Measurements from ENCODE around the gene COL25A1. TPM values are rescaled to one million over a fixed set of nuclear protein-coding genes. Genes with fewer than 3 reads are reported as not detected.
"Not testable (repeated sequence)": the region's sequence is repeated elsewhere in the genome, so short reads cannot be mapped to it uniquely, and the experiment has no call there.

Gene COL25A1
- total RNA-seq, 1 experiment from 2014 or later, result not detected

DNA sequence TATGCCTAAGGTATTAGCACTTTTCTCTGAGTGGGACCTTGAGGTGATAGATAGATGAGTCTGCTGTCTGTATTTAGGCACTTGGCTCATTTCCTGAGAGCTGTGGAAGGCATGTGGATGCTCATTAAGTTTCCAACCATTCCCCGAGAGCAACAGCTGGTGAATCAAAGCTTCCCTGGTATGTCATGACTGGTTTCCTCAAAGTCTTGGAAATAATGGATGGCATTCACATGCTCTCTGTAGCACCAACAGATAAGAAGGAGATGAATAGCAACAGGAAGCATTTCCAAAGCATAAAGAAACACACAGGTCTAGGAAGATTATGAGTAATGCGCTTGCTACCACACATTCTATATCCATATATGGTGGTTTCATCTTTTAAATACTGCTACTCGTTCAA is 421.3 kb downstream of the COL25A1 start:
- H3K4me3 Mint-ChIP-seq (ENCODE audit: low read depth, unreplicated experiment), result no peak overlapping the region

DNA sequence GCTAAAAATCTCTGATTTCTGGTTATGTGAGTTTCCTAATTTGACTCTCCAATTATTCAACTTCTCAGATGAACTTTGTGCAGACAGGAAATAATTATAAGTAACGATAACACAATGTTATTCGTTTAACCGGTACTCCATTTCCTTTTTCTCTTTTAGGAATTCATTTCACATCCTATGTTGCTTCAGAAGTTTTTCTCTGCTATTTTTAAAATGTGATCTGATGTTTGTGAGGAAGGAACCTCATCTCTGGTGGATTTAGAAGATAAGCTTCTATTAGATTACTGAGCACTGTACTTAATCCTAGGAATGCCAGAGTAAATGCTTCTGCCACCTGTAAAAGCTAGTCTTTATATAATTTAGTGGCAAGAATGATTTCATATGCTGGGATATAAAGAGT is 423.7 kb downstream of the COL25A1 start:
- Mint-ChIP-seq H3K9me3 (ENCODE audit: low read depth, unreplicated experiment) (no peaks in the 10 kb centered on the region), H3K4me1 (ENCODE audit: low read depth, unreplicated experiment) (no peaks in the 10 kb centered on the region), H3K27ac (ENCODE audit: unreplicated experiment) (no peak overlapping the region), H3K4me3 (ENCODE audit: low read depth, unreplicated experiment) (no peak overlapping the region), H3K27me3 (ENCODE audit: unreplicated experiment) (no peaks in the 10 kb centered on the region), H3K36me3 (ENCODE audit: insufficient read depth, unreplicated experiment) (no peaks in the 10 kb centered on the region)
- TF ChIP-seq, protein P1, sequence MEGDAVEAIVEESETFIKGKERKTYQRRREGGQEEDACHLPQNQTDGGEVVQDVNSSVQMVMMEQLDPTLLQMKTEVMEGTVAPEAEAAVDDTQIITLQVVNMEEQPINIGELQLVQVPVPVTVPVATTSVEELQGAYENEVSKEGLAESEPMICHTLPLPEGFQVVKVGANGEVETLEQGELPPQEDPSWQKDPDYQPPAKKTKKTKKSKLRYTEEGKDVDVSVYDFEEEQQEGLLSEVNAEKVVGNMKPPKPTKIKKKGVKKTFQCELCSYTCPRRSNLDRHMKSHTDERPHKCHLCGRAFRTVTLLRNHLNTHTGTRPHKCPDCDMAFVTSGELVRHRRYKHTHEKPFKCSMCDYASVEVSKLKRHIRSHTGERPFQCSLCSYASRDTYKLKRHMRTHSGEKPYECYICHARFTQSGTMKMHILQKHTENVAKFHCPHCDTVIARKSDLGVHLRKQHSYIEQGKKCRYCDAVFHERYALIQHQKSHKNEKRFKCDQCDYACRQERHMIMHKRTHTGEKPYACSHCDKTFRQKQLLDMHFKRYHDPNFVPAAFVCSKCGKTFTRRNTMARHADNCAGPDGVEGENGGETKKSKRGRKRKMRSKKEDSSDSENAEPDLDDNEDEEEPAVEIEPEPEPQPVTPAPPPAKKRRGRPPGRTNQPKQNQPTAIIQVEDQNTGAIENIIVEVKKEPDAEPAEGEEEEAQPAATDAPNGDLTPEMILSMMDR (IDR thresholded peaks at IDR 0.05; ENCODE audit: unreplicated experiment), result no peak
- DNase-seq, result no peak
- intact Hi-C loops (cut with micrococcal nuclease; ENCODE audit: unreplicated experiment), result no loop called here
- BruUV-seq (replicated peaks), result no TSS peak
- CTCF ChIA-PET, result no interaction called here

More for the DNA sequence above, 421.3 kb downstream of the COL25A1 start:
- Mint-ChIP-seq H3K36me3 (ENCODE audit: insufficient read depth, unreplicated experiment) (no peaks in the 10 kb centered on the region), H3K27me3 (ENCODE audit: unreplicated experiment) (no peaks in the 10 kb centered on the region), H3K9me3 (ENCODE audit: low read depth, unreplicated experiment) (no peaks in the 10 kb centered on the region), H3K4me1 (ENCODE audit: low read depth, unreplicated experiment) (no peaks in the 10 kb centered on the region), H3K27ac (ENCODE audit: unreplicated experiment) (no peak overlapping the region)
- no peak for DNase-seq
- intact Hi-C loops (cut with micrococcal nuclease; ENCODE audit: unreplicated experiment), result no loop called here
- TF ChIP-seq, protein P1 (IDR thresholded peaks at IDR 0.05; ENCODE audit: unreplicated experiment), result no peak
- no TSS peak for BruUV-seq (replicated peaks)
- CTCF ChIA-PET, result no interaction called here

DNA sequence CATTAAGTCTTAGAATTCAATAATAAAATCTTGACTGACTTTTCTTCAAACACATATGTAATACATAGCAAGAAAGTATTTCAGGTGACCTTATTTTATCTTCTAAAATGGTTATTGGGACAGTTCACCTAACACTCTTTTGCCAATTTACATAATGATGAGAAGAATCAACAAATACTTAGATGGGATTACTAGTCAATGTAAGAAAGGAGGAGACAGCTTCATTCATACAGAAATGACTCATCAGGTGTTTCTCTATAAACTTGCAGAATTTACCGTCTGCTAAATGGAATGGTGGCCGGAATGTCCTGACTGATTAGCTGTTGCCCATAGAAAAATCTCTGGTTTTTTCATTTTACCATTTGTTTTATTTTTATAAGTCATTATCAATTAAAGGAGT is 424.6 kb downstream of the COL25A1 start:
- Mint-ChIP-seq H3K27me3 (ENCODE audit: unreplicated experiment) (no peaks in the 10 kb centered on the region), H3K27ac (ENCODE audit: unreplicated experiment) (no peak overlapping the region), H3K4me1 (ENCODE audit: low read depth, unreplicated experiment) (no peaks in the 10 kb centered on the region), H3K36me3 (ENCODE audit: insufficient read depth, unreplicated experiment) (no peaks in the 10 kb centered on the region), H3K4me3 (ENCODE audit: low read depth, unreplicated experiment) (no peak overlapping the region), H3K9me3 (ENCODE audit: low read depth, unreplicated experiment) (no peaks in the 10 kb centered on the region)
- no peak for DNase-seq
- intact Hi-C loops (cut with micrococcal nuclease; ENCODE audit: unreplicated experiment), result no loop called here
- BruUV-seq (replicated peaks), result no TSS peak
- TF ChIP-seq, protein P1 (IDR thresholded peaks at IDR 0.05; ENCODE audit: unreplicated experiment), result no peak
- CTCF ChIA-PET, result no interaction called here

DNA sequence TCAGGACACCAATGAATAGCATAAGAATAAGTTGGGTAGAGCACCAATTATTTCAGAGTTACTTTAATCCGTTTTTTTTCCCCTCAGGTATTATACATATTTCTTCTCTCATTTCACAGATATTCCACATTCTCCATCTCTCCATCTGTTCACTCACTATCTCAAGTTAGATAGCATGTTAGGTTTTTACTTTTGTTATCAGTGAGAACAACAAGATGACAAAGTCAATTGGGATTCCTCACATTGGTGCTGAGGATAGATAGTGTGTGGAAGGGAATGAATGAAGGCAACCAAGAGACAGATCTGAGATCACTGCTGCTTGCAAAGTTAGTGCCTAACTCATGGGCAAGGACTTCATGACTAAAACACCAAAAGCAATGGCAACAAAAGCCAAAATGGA is 427.7 kb downstream of the COL25A1 start:
- Mint-ChIP-seq H3K27ac (ENCODE audit: unreplicated experiment) (no peak overlapping the region), H3K36me3 (ENCODE audit: insufficient read depth, unreplicated experiment) (no peaks in the 10 kb centered on the region), H3K4me3 (ENCODE audit: low read depth, unreplicated experiment) (no peak overlapping the region), H3K4me1 (ENCODE audit: low read depth, unreplicated experiment) (no peaks in the 10 kb centered on the region), H3K27me3 (ENCODE audit: unreplicated experiment) (no peaks in the 10 kb centered on the region), H3K9me3 (ENCODE audit: low read depth, unreplicated experiment) (no peaks in the 10 kb centered on the region)
- intact Hi-C loops (cut with micrococcal nuclease; ENCODE audit: unreplicated experiment), result no loop called here
- CTCF ChIA-PET, result no interaction called here
- BruUV-seq (replicated peaks), result no TSS peak
- no peak for DNase-seq
- TF ChIP-seq, protein P1 (IDR thresholded peaks at IDR 0.05; ENCODE audit: unreplicated experiment), result no peak

DNA sequence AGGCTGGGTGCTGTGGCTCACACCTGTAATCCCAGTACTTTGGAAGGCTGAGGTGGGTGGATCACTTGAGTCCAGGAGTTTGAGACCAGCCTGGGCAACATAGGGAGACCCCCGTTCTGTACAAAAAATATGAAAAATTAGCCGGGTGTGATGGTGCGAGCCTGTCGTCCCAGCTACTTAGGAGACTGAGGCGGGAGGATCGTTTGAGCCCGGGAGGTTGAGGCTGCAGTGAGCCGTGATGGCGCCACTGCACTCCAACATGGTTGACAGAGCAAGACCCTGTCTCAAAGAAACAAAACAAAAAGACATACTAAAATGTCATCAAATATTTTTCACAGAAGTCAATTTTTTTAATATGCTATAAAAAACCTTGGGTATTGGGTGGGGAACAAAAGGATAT is 432.5 kb downstream of the COL25A1 start:
- intact Hi-C loops (cut with micrococcal nuclease; ENCODE audit: unreplicated experiment); H3K9me3 Mint-ChIP-seq (ENCODE audit: low read depth, unreplicated experiment); H3K36me3 Mint-ChIP-seq (ENCODE audit: insufficient read depth, unreplicated experiment); H3K27ac Mint-ChIP-seq (ENCODE audit: unreplicated experiment); H3K4me1 Mint-ChIP-seq (ENCODE audit: low read depth, unreplicated experiment); H3K4me3 Mint-ChIP-seq (ENCODE audit: low read depth, unreplicated experiment); CTCF ChIA-PET; DNase-seq; BruUV-seq (replicated peaks): not testable (repeated sequence)
- peaks cover 16% of the 10 kb centered on the region for H3K27me3 Mint-ChIP-seq (ENCODE audit: unreplicated experiment)
